Measurements from ENCODE around the gene MYPN.

Gene MYPN

DNA sequence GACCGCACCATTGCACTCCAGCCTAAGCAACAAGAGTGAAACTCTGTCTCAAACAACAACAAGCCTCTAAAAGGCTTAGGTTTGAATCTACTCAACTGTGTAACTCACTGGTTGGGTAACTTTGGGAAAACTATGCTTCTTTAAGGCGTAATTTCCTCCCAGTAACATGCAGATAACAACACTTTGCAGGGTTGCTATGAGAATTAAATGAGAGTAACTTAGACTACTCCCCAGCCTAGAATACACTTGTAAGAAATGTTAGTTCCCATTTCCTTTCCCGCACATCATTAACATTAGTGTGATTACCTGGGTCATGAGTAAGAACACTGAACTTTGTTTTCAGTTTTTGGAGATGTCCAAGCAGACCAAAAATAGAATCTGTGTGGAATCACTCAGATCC lies 5.4 kb upstream of the MYPN start:
- ChIA-PET CTCF (no interaction called here), POLR2A (no interaction called here)
- TF ChIP-seq FOXK2 (IDR thresholded peaks at IDR 0.05) (no peak), CTBP1 (IDR thresholded peaks at IDR 0.05; ENCODE audit: borderline replicate concordance) (no peak), TARDBP (IDR thresholded peaks at IDR 0.05) (no peak), ZNF384 (IDR thresholded peaks at IDR 0.05) (no peak), SP1 (IDR thresholded peaks at IDR 0.05) (no peak), HDGF (IDR thresholded peaks at IDR 0.05; ENCODE audit: borderline replicate concordance) (no peak), NFRKB (IDR thresholded peaks at IDR 0.05) (no peak), ARNT (IDR thresholded peaks at IDR 0.05) (no peak), FOXA1 (IDR thresholded peaks at IDR 0.05) (no peak), ELF4 (IDR thresholded peaks at IDR 0.05) (no peak), LEF1 (IDR thresholded peaks at IDR 0.05; ENCODE audit: borderline replicate concordance) (no peak), FOXM1 (IDR thresholded peaks at IDR 0.05; ENCODE audit: borderline replicate concordance) (no peak), L3MBTL2 (conservative IDR thresholded peaks at IDR 0.05) (no peak), BHLHE40 (IDR thresholded peaks at IDR 0.05; ENCODE audit: borderline replicate concordance) (no peak), PKNOX1 (IDR thresholded peaks at IDR 0.05) (no peak), SUZ12 (IDR thresholded peaks at IDR 0.05) (no peak)
- DNase-seq (ENCODE audit: extremely low spot score): no peak

GRCh38 chr10:68105820-68106219 lies 3.5 kb upstream of the MYPN start:
- peak; percentile 33 for DNase-seq (ENCODE audit: extremely low spot score)
- TF ChIP-seq L3MBTL2 (conservative IDR thresholded peaks at IDR 0.05) (no peak), SUZ12 (IDR thresholded peaks at IDR 0.05) (no peak), ELF4 (IDR thresholded peaks at IDR 0.05) (no peak), NFRKB (IDR thresholded peaks at IDR 0.05) (no peak), FOXM1 (IDR thresholded peaks at IDR 0.05; ENCODE audit: borderline replicate concordance) (no peak), HDGF (IDR thresholded peaks at IDR 0.05; ENCODE audit: borderline replicate concordance) (no peak), SP1 (IDR thresholded peaks at IDR 0.05) (no peak), FOXK2 (IDR thresholded peaks at IDR 0.05) (no peak), TARDBP (IDR thresholded peaks at IDR 0.05) (no peak)
- ChIA-PET POLR2A (no interaction called here), CTCF (no interaction called here)

DNA sequence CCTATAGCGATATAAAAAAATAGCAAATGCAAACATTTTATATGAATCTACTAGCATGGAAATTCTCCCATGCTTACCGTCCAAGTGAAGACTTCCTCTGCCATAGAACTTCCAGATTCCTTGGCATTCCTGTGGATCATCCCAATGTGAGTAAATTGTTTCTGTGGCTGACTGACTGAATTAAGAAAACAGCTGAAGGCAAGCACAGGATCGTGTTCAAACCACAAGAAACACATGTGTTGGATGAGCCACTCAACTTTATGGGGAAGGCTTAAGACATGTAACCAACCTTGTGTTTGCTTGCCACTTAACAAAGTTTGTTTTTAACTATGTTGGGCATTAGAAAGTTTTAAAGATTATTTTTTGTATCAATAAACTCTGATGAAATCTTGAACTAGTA lies 2.6 kb upstream of the MYPN start:
- CTCF ChIA-PET: interaction anchor here (0.8 kb wide), 1 partner anchor 12 kb away, joined by 4 read pairs; no protein-coding TSS in a partner anchor
- no peak for TF ChIP-seq BHLHE40 (IDR thresholded peaks at IDR 0.05; ENCODE audit: borderline replicate concordance)
- no peak for TF ChIP-seq CTBP1 (IDR thresholded peaks at IDR 0.05; ENCODE audit: borderline replicate concordance)
- no peak for TF ChIP-seq LEF1 (IDR thresholded peaks at IDR 0.05; ENCODE audit: borderline replicate concordance)
- no peak; the same call in 1 of the 2 replicates for TF ChIP-seq L3MBTL2 (conservative IDR thresholded peaks at IDR 0.05)
- TF ChIP-seq FOXA1 (IDR thresholded peaks at IDR 0.05): no peak
- no peak for TF ChIP-seq SP1 (IDR thresholded peaks at IDR 0.05)
- no peak for TF ChIP-seq ZNF384 (IDR thresholded peaks at IDR 0.05)
- no peak for TF ChIP-seq PKNOX1 (IDR thresholded peaks at IDR 0.05)
- TF ChIP-seq NFRKB (IDR thresholded peaks at IDR 0.05): no peak
- TF ChIP-seq ELF4 (IDR thresholded peaks at IDR 0.05): no peak
- no peak for TF ChIP-seq FOXK2 (IDR thresholded peaks at IDR 0.05)
- TF ChIP-seq FOXM1 (IDR thresholded peaks at IDR 0.05; ENCODE audit: borderline replicate concordance): no peak
- TF ChIP-seq SUZ12 (IDR thresholded peaks at IDR 0.05): no peak
- no peak for TF ChIP-seq ARNT (IDR thresholded peaks at IDR 0.05)
- TF ChIP-seq HDGF (IDR thresholded peaks at IDR 0.05; ENCODE audit: borderline replicate concordance): no peak
- TF ChIP-seq TARDBP (IDR thresholded peaks at IDR 0.05): no peak
- POLR2A ChIA-PET: no interaction called here
- DNase-seq (ENCODE audit: extremely low spot score): no peak

- POLR2A ChIA-PET: no interaction called here
- CTCF ChIA-PET: no interaction called here
- no peak for DNase-seq (ENCODE audit: extremely low spot score)
- TF ChIP-seq L3MBTL2 (conservative IDR thresholded peaks at IDR 0.05) (no peak), FOXM1 (IDR thresholded peaks at IDR 0.05; ENCODE audit: borderline replicate concordance) (no peak), PKNOX1 (IDR thresholded peaks at IDR 0.05) (no peak), CTBP1 (IDR thresholded peaks at IDR 0.05; ENCODE audit: borderline replicate concordance) (no peak), ELF4 (IDR thresholded peaks at IDR 0.05) (no peak), LEF1 (IDR thresholded peaks at IDR 0.05; ENCODE audit: borderline replicate concordance) (no peak), NFRKB (IDR thresholded peaks at IDR 0.05) (no peak), SP1 (IDR thresholded peaks at IDR 0.05) (no peak), FOXK2 (IDR thresholded peaks at IDR 0.05) (no peak), FOXA1 (IDR thresholded peaks at IDR 0.05) (no peak), ZNF384 (IDR thresholded peaks at IDR 0.05) (no peak), BHLHE40 (IDR thresholded peaks at IDR 0.05; ENCODE audit: borderline replicate concordance) (no peak)
These were observed 1.6 kb upstream of the MYPN start for GRCh38 chr10:68107651-68108050.

DNA sequence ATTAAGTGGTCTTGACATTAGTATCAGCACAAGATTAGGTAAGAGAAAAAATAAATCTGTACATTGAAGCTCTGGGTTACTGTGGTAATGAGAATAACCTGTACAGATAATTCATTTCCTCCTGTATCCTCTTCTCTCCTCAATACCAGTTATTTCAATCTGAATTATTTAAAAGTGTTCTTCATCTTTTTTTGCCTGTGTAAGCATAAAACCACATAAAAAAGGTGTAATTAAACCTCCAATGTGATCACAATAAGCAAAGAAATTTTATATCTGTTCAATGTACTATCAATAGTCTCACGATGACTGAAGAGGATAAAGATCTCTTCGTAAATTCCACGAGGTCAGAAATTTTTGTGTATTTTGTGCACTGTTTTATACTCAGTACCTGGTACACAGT lies 1.2 kb upstream of the MYPN start:
- ChIA-PET POLR2A (no interaction called here), CTCF (interaction anchor here (1.2 kb wide), 1 partner anchor 221 kb away, joined by 3 read pairs; no protein-coding TSS in a partner anchor)
- DNase-seq (ENCODE audit: extremely low spot score): no peak
- TF ChIP-seq L3MBTL2 (conservative IDR thresholded peaks at IDR 0.05): no peak
- TF ChIP-seq FOXA1 (IDR thresholded peaks at IDR 0.05): no peak
- TF ChIP-seq PKNOX1 (IDR thresholded peaks at IDR 0.05): no peak
- TF ChIP-seq SP1 (IDR thresholded peaks at IDR 0.05): no peak

GRCh38 chr10:68108653-68109052 lies 635 bp upstream of the MYPN start:
- no peak for DNase-seq (ENCODE audit: extremely low spot score)
- ChIA-PET POLR2A (no interaction called here), CTCF (interaction anchor here (1.2 kb wide), 1 partner anchor 220 kb away, joined by 3 read pairs; no protein-coding TSS in a partner anchor)
- TF ChIP-seq ELF4 (IDR thresholded peaks at IDR 0.05) (no peak), BHLHE40 (IDR thresholded peaks at IDR 0.05; ENCODE audit: borderline replicate concordance) (no peak), ARNT (IDR thresholded peaks at IDR 0.05) (no peak), CTBP1 (IDR thresholded peaks at IDR 0.05; ENCODE audit: borderline replicate concordance) (no peak), TARDBP (IDR thresholded peaks at IDR 0.05) (no peak), NFRKB (IDR thresholded peaks at IDR 0.05) (no peak), FOXM1 (IDR thresholded peaks at IDR 0.05; ENCODE audit: borderline replicate concordance) (no peak), ZNF384 (IDR thresholded peaks at IDR 0.05) (no peak), L3MBTL2 (conservative IDR thresholded peaks at IDR 0.05) (no peak), PKNOX1 (IDR thresholded peaks at IDR 0.05) (no peak), FOXK2 (IDR thresholded peaks at IDR 0.05) (no peak), SP1 (IDR thresholded peaks at IDR 0.05) (no peak), LEF1 (IDR thresholded peaks at IDR 0.05; ENCODE audit: borderline replicate concordance) (no peak), FOXA1 (IDR thresholded peaks at IDR 0.05) (no peak), SUZ12 (IDR thresholded peaks at IDR 0.05) (no peak), HDGF (IDR thresholded peaks at IDR 0.05; ENCODE audit: borderline replicate concordance) (no peak)

Data from HEK293T (cell line).